ENCODE results near the gene ANGPTL2. TPM values are rescaled to one million over a fixed set of nuclear protein-coding genes. Genes with fewer than 3 reads are reported as not detected.

Gene ANGPTL2
- total RNA-seq, 1 experiment from 2014 or later = 5.1 TPM

- no peak overlapping the region for H3K14ac ChIP-seq (ENCODE audit: insufficient read depth, low read length)
- H3K56ac ChIP-seq (ENCODE audit: insufficient read length, low read depth, low read length) = no peak overlapping the region
- H2BK12ac ChIP-seq (ENCODE audit: insufficient read length, low read depth, low read length) = no peak overlapping the region
- WGBS (ENCODE audit: extremely low coverage, insufficient read length, low lambda C conversion rate) = no CpG with 5 or more reads among the region's 2 CpGs
- H3K18ac ChIP-seq (ENCODE audit: insufficient read length, low read depth, low read length) = no peak overlapping the region
- H3K23ac ChIP-seq (ENCODE audit: insufficient read length, low read depth, low read length) = no peak overlapping the region
- H2BK120ac ChIP-seq (ENCODE audit: low read depth, low read length, poor library complexity, severe bottlenecking) = no peak overlapping the region
- no peak overlapping the region for H3K4me2 ChIP-seq (ENCODE audit: insufficient read depth, insufficient read length, low read length)
- H2BK5ac ChIP-seq (ENCODE audit: insufficient read length, low read length) = no peak overlapping the region
- H3K23me2 ChIP-seq (ENCODE audit: insufficient read length, low read depth, low read length, poor library complexity, severe bottlenecking) = no peaks in the 10 kb centered on the region
- H3K79me1 ChIP-seq (ENCODE audit: insufficient read depth, low read depth, low read length, poor library complexity, severe bottlenecking) = no peaks in the 10 kb centered on the region
- Mint-ChIP-seq H3K27me3 (ENCODE audit: low read depth) (no peaks in the 10 kb centered on the region), H3K4me1 (peaks cover 12 to 16% of the 10 kb centered on the region in 2 experiments), H3K4me3 (no peak overlapping the region), H3K9me3 (peaks cover 1 to 6% of the 10 kb centered on the region in 2 experiments), H3K27ac (no peak overlapping the region), H3K36me3 (ENCODE audit: insufficient read depth in 1 of 3, low read depth in 3 of 3) (peaks cover 2 to 14% (median 4%) of the 10 kb centered on the region in 3 experiments)
- no peak overlapping the region for H2AK5ac ChIP-seq (ENCODE audit: insufficient read length, low read length)
- no peaks in the 10 kb centered on the region for H3K79me2 ChIP-seq (ENCODE audit: insufficient read depth, low read length)
- H3K4me1 ChIP-seq (ENCODE audit: insufficient read depth, low read length) = peaks cover 5% of the 10 kb centered on the region
- H2BK20ac ChIP-seq (ENCODE audit: low read depth, low read length, poor library complexity, severe bottlenecking) = no peak overlapping the region
- no peaks in the 10 kb centered on the region for H3K27me3 ChIP-seq (ENCODE audit: insufficient read depth, low read length)
- H3T11ph ChIP-seq (ENCODE audit: low read length) = no peak overlapping the region
- DNase-seq = no peak
- H2AFZ ChIP-seq (ENCODE audit: low read length) = no peak overlapping the region
- no peak overlapping the region for H2BK15ac ChIP-seq (ENCODE audit: low read depth, low read length)
- H4K91ac ChIP-seq (ENCODE audit: insufficient read length, low read depth, low read length) = no peak overlapping the region
- no peak overlapping the region for H3K27ac ChIP-seq (ENCODE audit: insufficient read length, low read depth, low read length)
- H3K9ac ChIP-seq (ENCODE audit: extremely low read depth, insufficient read length, low read length) = no peak overlapping the region
- no peaks in the 10 kb centered on the region for H3K9me3 ChIP-seq (ENCODE audit: control insufficient read depth, low read depth, low read length)
- no peaks in the 10 kb centered on the region for H4K20me1 ChIP-seq (ENCODE audit: control insufficient read depth, insufficient read depth, insufficient read length)
- no peak overlapping the region for H4K5ac ChIP-seq (ENCODE audit: insufficient read length, low read depth, low read length)
- H3K4ac ChIP-seq (ENCODE audit: low read depth, low read length) = no peak overlapping the region
- H4K8ac ChIP-seq (replicated peaks; ENCODE audit: insufficient read length, low read depth, low read length) = no peak overlapping the region
- no peak for TF ChIP-seq CTCF (conservative IDR thresholded peaks at IDR 0.05)
These were observed 55.6 kb downstream of the ANGPTL2 start for GRCh38 chr9:127066851-127067136.
